Activated naive CD4-positive, alpha-beta T cell treated with anti-CD3 and anti-CD28 coated beads, Interleukin-2, amount 50 U/mL, for 24 hours (primary cell): ENCODE measurements around the gene PRIM1.
A peak's percentile ranks its signal among the peaks of the same experiment; 100 is the strongest.
"Not testable (repeated sequence)": the region's sequence is repeated elsewhere in the genome, so short reads cannot be mapped to it uniquely, and the experiment has no call there.

ENCODE experiments used
- H3K27ac Mint-ChIP-seq: one replicate; pipeline ENCODE4 v1.8.0; 2021; ENCODE audit warnings: mild to moderate bottlenecking, mixed read lengths
- H3K27me3 Mint-ChIP-seq: one replicate; pipeline ENCODE4 v1.8.0; 2021; ENCODE audit warnings: mixed read lengths
- H3K36me3 Mint-ChIP-seq: one replicate; pipeline ENCODE4 v1.8.0; 2021; ENCODE audit warnings: mixed read lengths
- H3K4me1 Mint-ChIP-seq: one replicate; pipeline ENCODE4 v1.8.0; 2021; ENCODE audit warnings: mixed read lengths
- H3K4me3 Mint-ChIP-seq: one replicate; pipeline ENCODE4 v1.8.0; 2021; ENCODE audit warnings: mild to moderate bottlenecking, mixed read lengths
- H3K9me3 Mint-ChIP-seq: one replicate; pipeline ENCODE4 v1.8.0; 2021; ENCODE audit warnings: mixed read lengths

Gene PRIM1

DNA sequence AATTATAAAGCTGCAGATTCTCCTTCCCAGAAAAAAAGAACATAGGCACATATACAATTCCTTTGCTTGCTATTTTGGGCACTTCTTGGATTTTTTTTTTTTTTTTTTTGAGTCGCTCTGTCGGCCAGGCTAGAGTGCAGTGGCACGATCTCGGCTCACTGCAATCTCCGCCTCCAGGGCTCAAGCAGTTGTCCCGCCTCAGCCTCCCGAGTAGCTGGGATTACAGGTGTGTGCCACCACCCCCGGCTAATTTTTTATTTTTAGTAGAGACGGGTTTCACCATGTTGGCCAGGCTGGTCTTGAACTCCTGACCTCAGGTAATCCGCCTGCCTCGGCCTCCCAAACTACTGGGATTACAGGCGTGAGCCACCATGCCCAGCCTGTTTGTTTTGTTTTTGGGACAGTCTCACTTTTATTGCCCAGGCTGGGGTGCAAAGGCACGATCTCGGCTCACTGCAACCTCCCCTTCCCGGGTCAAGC lies 25.9 kb downstream of the PRIM1 start:
- H3K27me3 Mint-ChIP-seq, H3K9me3 Mint-ChIP-seq: not testable (repeated sequence)
- peak overlapping the region; percentile 97 for H3K4me3 Mint-ChIP-seq
- peaks cover 27% of the 10 kb centered on the region for H3K36me3 Mint-ChIP-seq
- H3K4me1 Mint-ChIP-seq = peaks cover 34% of the 10 kb centered on the region
- peak overlapping the region; percentile 98 for H3K27ac Mint-ChIP-seq

DNA sequence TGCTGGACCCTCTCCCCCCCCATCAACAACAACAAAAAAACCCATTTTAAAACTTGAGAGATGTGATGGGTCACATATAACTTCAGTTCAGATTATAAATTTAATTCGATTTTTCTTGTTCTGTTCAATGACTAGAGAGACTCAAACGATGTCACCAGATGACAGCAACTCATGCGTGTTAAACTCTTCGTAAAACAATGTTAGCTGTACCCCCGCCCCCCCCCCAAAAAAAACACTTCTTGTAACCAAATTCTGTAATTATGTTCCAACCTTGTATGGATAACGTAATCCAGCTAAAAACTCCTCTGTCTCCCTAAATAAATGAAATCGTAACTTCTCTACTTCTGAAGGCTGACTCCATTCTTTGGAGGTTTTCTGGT lies 26.4 kb downstream of the PRIM1 start:
- peak overlapping the region; percentile 98 for H3K27ac Mint-ChIP-seq
- H3K27me3 Mint-ChIP-seq = no peaks in the 10 kb centered on the region
- H3K36me3 Mint-ChIP-seq = peaks cover 32% of the 10 kb centered on the region
- H3K4me3 Mint-ChIP-seq = peak overlapping the region; percentile 97
- H3K9me3 Mint-ChIP-seq = no peaks in the 10 kb centered on the region
- peaks cover 39% of the 10 kb centered on the region for H3K4me1 Mint-ChIP-seq

DNA sequence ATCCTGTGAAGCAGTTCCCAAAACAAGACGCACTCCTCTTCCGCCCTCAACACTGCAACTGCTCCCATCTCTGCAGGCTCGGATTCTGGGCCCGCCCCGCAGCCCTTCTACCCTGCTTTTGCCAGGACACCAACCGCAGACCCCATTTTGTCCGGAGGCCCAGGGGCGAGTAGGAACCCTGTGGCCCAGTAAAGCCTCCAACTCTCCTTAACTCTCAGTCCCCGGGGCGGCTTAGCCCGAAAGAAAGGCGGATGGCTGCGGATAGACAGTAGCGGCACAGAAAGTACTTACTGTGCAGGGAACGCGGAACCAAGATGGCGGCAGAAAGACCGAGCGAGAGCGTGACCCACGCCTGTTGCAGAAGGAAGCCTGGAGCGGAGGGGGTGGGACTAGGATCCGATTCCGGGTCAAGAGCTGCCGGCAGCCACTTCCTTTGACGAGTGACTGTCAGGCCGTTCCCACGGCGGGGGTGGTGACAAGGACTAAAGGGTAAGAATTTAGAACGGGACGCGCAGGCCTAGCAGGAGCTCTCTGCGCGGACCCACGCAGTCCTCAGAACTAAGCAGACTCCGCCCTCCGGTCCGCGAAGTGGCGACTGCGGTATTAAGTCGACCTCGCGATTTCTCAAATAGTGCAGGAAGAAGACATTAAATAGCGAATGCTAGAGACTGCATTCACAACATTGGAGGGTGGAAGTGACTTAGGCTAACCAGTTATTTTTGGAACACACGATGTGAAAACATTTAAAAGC lies 27.0 kb downstream of the PRIM1 start, which contains the start of gene NACA:
Gene NACA, minus strand, starts transcription at position 328 of the 751 bp plus-strand sequence. CDS start 778 bp downstream, outside the sequence.
- Mint-ChIP-seq H3K4me1 (peaks cover 45% of the 10 kb centered on the region), H3K27ac (peak within 1 kb of the TSS; percentile 98), H3K9me3 (no peaks in the 10 kb centered on the region), H3K27me3 (no peaks in the 10 kb centered on the region), H3K4me3 (peak within 1 kb of the TSS; percentile 97), H3K36me3 (peaks cover 37% of the 10 kb centered on the region)

DNA sequence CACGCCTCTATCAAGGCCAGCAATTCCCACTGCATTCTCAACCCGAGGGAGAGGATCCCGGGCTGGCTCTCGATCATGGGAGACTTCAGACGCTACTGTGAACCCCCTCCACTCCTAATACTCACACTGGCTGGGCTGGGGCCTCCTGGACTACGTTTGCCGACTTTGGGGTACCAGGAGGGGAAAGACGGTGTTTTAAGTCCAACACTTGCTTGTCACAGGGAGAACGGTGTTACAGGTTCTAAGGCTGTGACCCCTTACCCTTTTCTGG lies 27.5 kb downstream of the PRIM1 start:
- Mint-ChIP-seq H3K4me1 (peaks cover 50% of the 10 kb centered on the region), H3K4me3 (peak overlapping the region; percentile 97), H3K36me3 (peaks cover 40% of the 10 kb centered on the region), H3K9me3 (no peaks in the 10 kb centered on the region), H3K27ac (peak overlapping the region; percentile 98), H3K27me3 (no peaks in the 10 kb centered on the region)

DNA sequence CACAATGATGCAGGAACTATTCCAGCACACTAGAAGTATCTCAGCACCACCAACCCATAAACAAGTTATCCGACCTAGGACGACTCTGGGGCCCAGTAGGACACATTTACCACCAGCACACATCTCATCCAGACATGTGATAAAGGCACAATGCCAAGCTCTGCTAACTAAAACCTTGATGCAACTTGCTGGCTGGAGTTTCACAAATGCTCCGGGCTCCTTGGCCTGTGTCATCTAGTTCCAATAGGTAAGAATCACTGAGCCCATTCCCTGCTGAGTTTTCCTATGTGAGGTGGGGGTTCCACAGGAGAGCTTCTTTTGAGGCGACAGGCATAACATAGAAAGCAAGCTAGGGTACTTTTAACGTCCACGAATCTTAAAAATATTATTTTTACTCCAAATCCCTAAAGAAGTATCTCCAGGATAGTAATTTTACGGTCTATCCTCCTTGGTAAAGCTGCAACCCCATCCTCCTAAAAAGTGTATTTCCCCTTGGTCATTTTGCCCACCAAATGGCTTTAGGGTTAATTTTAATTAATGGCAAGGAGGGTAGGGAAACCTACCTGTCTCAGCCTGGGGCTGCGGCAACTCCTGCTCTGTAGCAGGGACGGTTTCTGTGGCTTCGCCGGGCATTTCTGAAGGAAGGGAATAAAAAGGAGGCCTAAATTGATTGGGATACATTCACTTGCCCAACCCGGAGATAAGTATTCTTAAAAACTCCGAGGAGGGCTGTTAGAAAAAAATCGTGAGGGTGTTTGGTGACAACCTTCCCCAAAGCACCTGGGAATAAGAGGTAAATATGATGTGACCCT lies 28.0 kb downstream of the PRIM1 start:
- Mint-ChIP-seq H3K27me3 (no peaks in the 10 kb centered on the region), H3K36me3 (peaks cover 45% of the 10 kb centered on the region), H3K4me3 (peak overlapping the region; percentile 97), H3K9me3 (no peaks in the 10 kb centered on the region), H3K4me1 (peaks cover 55% of the 10 kb centered on the region), H3K27ac (peak overlapping the region; percentile 98)

DNA sequence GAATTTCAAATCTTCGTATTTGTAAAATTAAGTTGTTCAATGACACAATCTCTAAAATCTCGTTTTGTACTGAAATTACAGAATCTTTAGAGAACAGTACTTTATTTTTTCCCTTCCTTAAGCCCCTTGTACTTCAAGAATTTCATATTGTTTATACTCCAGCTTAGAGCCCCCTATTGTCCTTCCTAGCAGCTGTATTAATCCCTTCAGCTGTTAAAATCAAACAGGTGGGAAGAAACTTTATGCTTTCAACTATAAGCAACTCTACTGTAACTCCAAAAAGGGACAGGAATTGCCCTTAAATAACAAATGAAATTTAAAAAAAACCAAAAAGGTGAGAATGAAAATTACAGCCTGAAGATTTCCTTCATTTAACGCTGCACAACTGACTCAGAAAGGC lies 28.8 kb downstream of the PRIM1 start:
- peak overlapping the region; percentile 97 for H3K4me3 Mint-ChIP-seq
- H3K4me1 Mint-ChIP-seq = peaks cover 61% of the 10 kb centered on the region
- H3K36me3 Mint-ChIP-seq = peaks cover 49% of the 10 kb centered on the region
- H3K9me3 Mint-ChIP-seq = no peaks in the 10 kb centered on the region
- H3K27me3 Mint-ChIP-seq = no peaks in the 10 kb centered on the region
- peak overlapping the region; percentile 98 for H3K27ac Mint-ChIP-seq

DNA sequence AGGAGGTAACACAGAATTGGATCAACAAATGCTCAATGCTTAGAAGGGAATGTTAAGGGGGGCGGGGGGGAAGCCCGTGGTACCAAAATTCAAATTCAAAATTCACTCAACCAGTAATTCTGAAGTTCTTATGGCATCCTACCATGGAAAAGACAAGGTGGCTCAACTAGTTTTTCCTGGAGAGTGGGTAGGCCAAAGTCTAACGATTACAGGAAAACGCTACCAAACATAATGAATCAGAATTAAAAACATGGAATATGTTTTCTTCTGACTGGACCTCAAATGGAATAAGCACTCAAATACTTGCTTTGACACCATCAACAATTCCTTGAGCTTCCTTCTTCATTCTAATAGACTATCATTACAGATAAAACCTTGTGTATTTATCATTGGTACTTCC lies 29.3 kb downstream of the PRIM1 start:
- peak overlapping the region; percentile 97 for H3K4me3 Mint-ChIP-seq
- H3K27ac Mint-ChIP-seq = peak overlapping the region; percentile 47
- H3K27me3 Mint-ChIP-seq = no peaks in the 10 kb centered on the region
- peaks cover 49% of the 10 kb centered on the region for H3K36me3 Mint-ChIP-seq
- no peaks in the 10 kb centered on the region for H3K9me3 Mint-ChIP-seq
- H3K4me1 Mint-ChIP-seq = peaks cover 61% of the 10 kb centered on the region

DNA sequence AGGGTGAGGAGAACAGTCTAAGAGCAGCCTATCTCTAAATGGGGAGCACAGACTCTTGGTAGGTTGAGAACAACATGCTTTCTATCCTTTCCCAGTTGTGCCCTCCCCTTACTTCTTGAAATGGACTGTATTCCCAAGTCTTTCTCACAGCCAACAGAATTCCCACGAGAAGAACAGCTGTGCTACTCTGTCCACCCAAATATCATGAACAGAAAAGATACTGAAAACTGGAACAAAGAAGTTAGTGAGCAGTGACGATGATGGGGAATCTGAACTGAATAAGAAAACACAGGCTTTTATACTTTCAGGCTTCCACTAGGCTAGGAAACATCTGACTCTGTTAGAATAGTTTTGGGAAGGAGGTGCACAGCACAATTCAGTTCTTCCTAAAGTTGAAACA lies 30.4 kb downstream of the PRIM1 start:
- H3K36me3 Mint-ChIP-seq = peaks cover 49% of the 10 kb centered on the region
- H3K27ac Mint-ChIP-seq = peak overlapping the region; percentile 85
- H3K4me1 Mint-ChIP-seq = peaks cover 67% of the 10 kb centered on the region
- peak overlapping the region; percentile 97 for H3K4me3 Mint-ChIP-seq
- H3K9me3 Mint-ChIP-seq = no peaks in the 10 kb centered on the region
- H3K27me3 Mint-ChIP-seq = no peaks in the 10 kb centered on the region

DNA sequence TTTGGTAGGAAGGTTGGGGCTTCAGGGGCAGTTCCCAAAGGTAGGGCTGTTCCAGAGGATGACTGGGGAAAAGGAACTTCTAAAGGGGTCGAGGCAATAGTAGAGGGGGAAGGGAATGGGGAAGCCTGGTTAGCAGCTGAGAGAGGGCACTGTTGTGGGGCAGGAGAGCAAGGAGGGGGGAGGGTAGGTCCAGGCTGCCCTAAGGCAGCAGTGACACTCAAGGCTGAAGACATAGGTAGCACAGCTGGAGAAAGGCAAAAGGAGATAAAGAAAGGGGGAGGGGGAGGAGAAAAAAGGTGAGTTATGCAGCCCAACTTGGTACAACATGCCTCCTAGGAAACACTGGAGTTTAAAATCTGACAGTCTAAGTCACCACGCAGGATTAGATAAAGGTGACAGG lies 30.9 kb downstream of the PRIM1 start:
- Mint-ChIP-seq H3K4me3 (peak overlapping the region; percentile 97), H3K27ac (peak overlapping the region; percentile 91), H3K9me3 (no peaks in the 10 kb centered on the region), H3K27me3 (no peaks in the 10 kb centered on the region), H3K4me1 (peaks cover 72% of the 10 kb centered on the region), H3K36me3 (peaks cover 51% of the 10 kb centered on the region)

DNA sequence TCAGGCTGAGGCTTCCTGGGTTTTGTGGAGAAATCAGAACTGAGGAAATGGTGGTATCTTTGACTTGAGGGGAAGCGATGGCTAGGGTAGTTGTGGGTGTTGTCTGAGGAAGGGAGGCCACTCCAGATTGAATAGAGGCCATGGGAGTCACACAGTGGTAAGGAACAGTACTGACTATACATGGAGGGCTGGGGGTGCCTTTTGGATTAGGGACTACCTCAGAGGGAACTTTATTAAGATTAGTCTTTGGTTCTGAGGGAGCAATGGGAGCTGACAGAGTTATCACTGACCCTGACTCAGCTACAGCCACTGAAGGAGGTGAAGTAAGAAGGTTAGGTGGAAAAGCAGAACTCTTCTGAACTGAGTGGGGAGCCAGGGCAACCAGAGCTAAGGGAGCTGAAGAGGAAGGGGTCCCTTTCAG lies 31.4 kb downstream of the PRIM1 start:
- Mint-ChIP-seq H3K9me3 (no peaks in the 10 kb centered on the region), H3K27ac (peak overlapping the region; percentile 91), H3K27me3 (no peaks in the 10 kb centered on the region), H3K4me1 (peaks cover 73% of the 10 kb centered on the region), H3K36me3 (peaks cover 56% of the 10 kb centered on the region), H3K4me3 (peak overlapping the region; percentile 97)

DNA sequence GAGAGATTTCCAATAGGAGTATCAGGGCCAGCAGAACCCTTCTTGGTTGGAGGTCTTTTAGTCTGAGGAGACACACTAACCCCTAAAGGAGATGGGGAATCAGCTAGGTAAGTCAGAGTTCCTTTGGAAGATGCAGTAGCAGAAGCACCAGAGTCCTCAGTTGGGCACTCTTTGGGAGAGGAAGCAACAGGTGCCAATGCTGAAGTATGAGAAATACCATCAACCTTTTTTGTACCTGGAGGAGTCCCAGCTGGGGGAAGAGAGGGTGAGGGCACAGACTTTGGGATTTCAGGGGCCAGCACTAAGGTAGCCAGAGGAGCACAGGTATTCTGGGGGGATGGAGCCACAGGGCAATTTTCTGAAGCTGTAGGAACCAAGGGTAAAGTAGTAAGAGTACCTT lies 33.1 kb downstream of the PRIM1 start:
- Mint-ChIP-seq H3K4me1 (peaks cover 76% of the 10 kb centered on the region), H3K27ac (peak overlapping the region; percentile 91), H3K27me3 (no peaks in the 10 kb centered on the region), H3K36me3 (peaks cover 54% of the 10 kb centered on the region), H3K9me3 (no peaks in the 10 kb centered on the region), H3K4me3 (peak overlapping the region; percentile 97)

DNA sequence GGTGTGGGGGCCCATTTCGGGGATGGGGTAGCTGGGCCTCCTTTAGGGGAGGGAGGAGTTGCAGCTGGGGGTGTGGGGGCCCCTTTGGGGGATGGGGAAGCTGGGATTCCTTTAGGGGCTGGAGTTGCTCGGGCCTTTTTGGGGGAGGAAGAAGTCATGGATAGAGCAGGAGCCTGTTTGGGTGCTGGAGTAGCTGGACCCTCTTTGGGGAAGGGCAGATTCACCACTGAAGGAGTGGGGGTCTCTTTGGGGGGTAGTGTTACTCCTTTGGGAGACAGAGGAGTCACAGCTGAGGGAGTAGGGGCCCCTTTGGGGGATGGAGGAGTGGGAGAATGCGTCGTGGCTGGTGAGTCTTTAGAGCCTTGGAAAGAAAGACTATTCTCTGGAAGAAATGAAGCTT lies 33.5 kb downstream of the PRIM1 start:
- H3K36me3 Mint-ChIP-seq = peaks cover 52% of the 10 kb centered on the region

DNA sequence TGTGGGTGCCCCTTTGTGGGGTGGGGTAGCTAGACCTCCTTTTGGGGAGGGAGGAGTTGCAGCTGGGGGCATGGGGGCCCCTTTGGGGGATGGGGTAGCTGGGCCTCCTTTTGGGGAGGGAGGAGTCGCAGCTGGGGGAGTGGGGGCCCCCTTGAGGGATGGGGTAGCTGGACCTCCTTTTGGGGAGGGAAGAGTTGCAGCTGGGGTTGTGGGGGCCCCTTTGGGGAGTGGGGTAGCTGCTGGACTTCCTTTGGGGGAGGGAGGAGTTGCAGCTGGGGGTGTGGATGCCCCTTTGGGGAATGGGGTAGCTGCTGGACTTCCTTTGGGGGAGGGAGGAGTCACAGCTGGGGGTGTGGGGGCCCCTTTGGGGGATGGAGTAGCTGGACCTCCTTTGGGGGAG lies 34.0 kb downstream of the PRIM1 start:
- H3K4me3 Mint-ChIP-seq = no peak overlapping the region
- H3K4me1 Mint-ChIP-seq = peaks cover 72% of the 10 kb centered on the region
- H3K27ac Mint-ChIP-seq = no peak overlapping the region
- H3K27me3 Mint-ChIP-seq = no peaks in the 10 kb centered on the region
- H3K36me3 Mint-ChIP-seq = peaks cover 50% of the 10 kb centered on the region
- no peaks in the 10 kb centered on the region for H3K9me3 Mint-ChIP-seq

More for the DNA sequence above, 33.5 kb downstream of the PRIM1 start:
- H3K4me1 Mint-ChIP-seq = peaks cover 76% of the 10 kb centered on the region
- no peaks in the 10 kb centered on the region for H3K27me3 Mint-ChIP-seq
- H3K4me3 Mint-ChIP-seq = peak overlapping the region; percentile 97
- no peaks in the 10 kb centered on the region for H3K9me3 Mint-ChIP-seq
- peak overlapping the region; percentile 91 for H3K27ac Mint-ChIP-seq

DNA sequence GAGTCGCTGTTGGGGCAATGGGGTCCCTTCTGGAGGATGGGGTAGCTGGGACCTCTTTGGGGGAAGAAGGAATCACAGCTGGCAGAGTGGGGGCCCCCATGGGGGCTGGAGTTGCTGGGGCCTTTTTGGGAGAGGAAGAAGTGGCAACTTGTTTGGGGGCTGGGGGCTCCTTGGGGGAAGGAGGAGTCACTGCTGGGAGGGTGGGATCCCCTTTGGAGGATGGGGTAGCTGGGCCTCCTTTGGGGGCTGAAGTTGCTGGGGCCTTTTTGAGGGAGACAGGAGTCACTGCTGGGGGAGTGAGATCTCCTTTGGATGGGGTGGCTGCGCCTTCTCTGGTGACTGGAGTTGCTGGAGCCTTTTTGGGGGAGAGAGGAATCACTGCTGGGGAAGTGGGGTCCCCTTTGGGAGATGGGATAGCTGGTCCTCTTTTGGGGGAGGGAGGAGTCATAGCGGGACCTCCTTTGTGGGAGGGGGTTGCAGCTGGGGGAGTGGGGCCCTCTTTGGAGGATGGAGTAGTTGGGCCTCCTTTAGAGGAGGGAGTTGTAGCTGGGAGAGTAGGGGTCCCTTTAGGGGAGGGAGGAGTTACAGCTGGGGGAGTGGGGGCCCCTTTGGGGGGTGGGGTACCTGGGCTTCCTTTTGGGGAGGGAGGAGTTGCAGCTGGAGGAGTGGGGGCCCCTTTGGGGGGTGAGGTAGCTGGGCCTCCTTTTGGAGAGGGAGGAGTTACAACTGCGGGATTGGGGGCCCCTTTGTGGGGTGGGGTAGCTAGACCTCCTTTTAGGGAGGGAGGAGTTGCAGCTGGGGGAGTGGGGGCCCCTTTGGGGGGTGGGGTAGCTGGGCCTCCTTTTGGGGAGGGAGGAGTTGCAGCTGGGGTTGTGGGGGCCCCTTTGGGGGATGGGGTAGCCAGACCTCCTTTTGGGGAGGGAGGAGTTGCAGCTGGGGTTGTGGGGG lies 34.9 kb downstream of the PRIM1 start:
- Mint-ChIP-seq H3K9me3 (no peaks in the 10 kb centered on the region), H3K27ac (peak overlapping the region; percentile 82), H3K4me3 (peak overlapping the region; percentile 23), H3K27me3 (no peaks in the 10 kb centered on the region), H3K4me1 (peaks cover 62% of the 10 kb centered on the region), H3K36me3 (peaks cover 53% of the 10 kb centered on the region)

DNA sequence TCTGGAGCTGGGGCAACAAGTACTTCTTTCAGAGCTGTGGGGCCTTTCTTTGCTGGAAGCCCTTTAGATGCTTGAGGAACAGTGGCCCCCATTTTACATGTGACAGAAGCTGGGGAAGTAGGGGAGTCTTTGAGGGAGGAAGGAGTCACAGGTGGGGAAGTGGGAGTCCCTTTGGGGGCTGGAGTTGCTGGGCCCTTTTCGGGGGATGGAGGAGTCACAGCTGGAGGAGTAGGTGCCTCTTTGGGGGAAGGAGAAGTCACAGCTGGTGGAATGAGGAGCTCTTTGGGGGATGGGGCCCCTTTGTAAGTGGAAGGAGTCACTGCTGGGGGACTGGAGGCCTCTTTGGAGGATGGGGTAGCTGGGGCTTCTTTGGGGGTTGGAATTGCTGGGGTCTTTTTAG lies 35.7 kb downstream of the PRIM1 start:
- no peaks in the 10 kb centered on the region for H3K9me3 Mint-ChIP-seq
- H3K27me3 Mint-ChIP-seq = no peaks in the 10 kb centered on the region
- H3K27ac Mint-ChIP-seq = peak overlapping the region; percentile 66
- peaks cover 55% of the 10 kb centered on the region for H3K4me1 Mint-ChIP-seq
- H3K4me3 Mint-ChIP-seq = peak overlapping the region; percentile 6
- peaks cover 51% of the 10 kb centered on the region for H3K36me3 Mint-ChIP-seq
